ENCODE results near the gene LRRC66.

The LRRC66 gene

DNA sequence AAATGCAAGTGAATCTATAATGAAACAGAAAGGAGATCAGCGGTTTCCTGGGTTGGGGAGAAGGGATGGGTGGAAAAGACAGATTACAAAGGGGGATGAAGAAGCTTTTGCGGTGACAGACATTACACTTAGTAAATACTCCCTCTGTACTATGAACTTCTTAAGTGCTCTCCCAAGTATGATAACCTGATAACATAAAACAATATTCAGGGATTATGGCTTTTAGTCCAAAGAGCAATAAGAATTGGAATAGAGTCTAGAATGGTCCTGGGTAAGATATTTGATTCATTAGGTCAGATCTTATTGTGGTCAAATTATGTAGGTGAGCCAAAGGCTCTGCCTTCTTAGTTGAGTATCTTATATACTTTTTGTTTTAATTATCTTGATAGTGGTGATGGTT is 9.2 kb downstream of the LRRC66 start:
- Histone ChIP-seq H3K9me3 (ENCODE audit: control insufficient read depth, insufficient read depth, low read length) (no peaks in the 10 kb centered on the region), H3K9ac (ENCODE audit: low read depth, low read length) (no peak overlapping the region), H3K27me3 (ENCODE audit: control insufficient read depth, insufficient read depth, low read length) (no peaks in the 10 kb centered on the region), H3K27ac (ENCODE audit: low read depth, low read length) (no peak overlapping the region), H3K4me1 (ENCODE audit: control insufficient read depth, insufficient read depth, low read length) (peaks cover 6% of the 10 kb centered on the region; the same call in 1 of the 2 replicates), H3K4me3 (ENCODE audit: low read depth, low read length) (no peak overlapping the region), H3K36me3 (ENCODE audit: control insufficient read depth, insufficient read depth, low read length) (no peaks in the 10 kb centered on the region)

DNA sequence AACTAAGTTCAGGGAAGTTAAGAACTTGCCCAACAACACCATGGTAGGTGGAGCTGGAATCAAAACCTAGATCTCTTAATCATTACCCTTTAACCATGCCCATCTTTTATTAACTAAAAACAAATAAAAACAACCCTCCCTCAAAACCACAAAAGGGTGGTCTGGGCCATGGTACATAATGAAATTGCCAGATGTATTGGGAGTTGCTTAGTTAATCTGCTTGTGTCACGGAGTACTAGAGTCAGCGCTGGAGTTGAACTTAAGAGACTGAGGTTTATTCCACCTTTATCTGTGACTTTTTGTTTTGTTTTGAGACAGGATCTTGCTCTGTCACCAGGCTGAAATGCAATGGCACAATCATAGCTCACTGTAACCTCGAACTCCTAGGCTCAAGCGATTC is 13.3 kb downstream of the LRRC66 start:
- Histone ChIP-seq H3K27me3 (ENCODE audit: control insufficient read depth, insufficient read depth, low read length) (no peaks in the 10 kb centered on the region), H3K4me3 (ENCODE audit: low read depth, low read length) (no peak overlapping the region), H3K9me3 (ENCODE audit: control insufficient read depth, insufficient read depth, low read length) (no peaks in the 10 kb centered on the region), H3K36me3 (ENCODE audit: control insufficient read depth, insufficient read depth, low read length) (no peaks in the 10 kb centered on the region), H3K27ac (ENCODE audit: low read depth, low read length) (no peak overlapping the region), H3K9ac (ENCODE audit: low read depth, low read length) (no peak overlapping the region), H3K4me1 (ENCODE audit: control insufficient read depth, insufficient read depth, low read length) (no peaks in the 10 kb centered on the region)

DNA sequence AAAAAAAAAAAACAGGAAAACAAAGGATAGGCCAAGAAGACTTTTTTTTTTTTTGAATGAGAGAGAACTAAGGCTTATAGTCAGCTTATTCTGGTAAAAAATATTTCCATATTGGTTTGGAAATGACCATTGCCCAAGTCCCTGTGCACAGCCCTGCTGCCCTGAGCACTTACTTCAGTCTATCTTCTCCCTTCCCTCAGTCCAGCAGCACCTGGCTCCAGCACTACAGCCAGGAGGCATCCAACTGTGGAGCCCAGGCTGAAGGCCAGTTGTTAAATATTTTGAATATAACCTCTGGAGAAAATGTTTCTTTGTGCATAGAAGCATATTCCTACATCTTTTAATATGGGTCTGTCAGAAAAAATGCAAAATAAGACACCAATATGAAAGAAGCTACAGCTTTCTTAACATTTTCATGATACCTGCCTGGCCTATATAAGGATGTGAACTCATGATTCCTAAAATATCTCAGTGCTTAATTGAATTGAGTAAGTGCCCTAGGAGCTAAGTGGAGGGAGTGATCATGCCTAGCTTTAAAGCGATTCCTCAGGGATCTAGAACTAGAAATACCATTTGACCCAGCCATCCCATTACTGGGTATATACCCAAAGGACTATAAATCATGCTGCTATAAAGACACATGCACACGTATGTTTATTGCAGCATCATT is 14.4 kb downstream of the LRRC66 start:
- no peaks in the 10 kb centered on the region for H3K9me3 ChIP-seq (ENCODE audit: control insufficient read depth, insufficient read depth, low read length)
- no peaks in the 10 kb centered on the region for H3K4me1 ChIP-seq (ENCODE audit: control insufficient read depth, insufficient read depth, low read length)
- no peak overlapping the region for H3K9ac ChIP-seq (ENCODE audit: low read depth, low read length)
- H3K4me3 ChIP-seq (ENCODE audit: low read depth, low read length) = no peak overlapping the region
- no peaks in the 10 kb centered on the region for H3K36me3 ChIP-seq (ENCODE audit: control insufficient read depth, insufficient read depth, low read length)
- no peak overlapping the region for H3K27ac ChIP-seq (ENCODE audit: low read depth, low read length)
- H3K27me3 ChIP-seq (ENCODE audit: control insufficient read depth, insufficient read depth, low read length) = no peaks in the 10 kb centered on the region

DNA sequence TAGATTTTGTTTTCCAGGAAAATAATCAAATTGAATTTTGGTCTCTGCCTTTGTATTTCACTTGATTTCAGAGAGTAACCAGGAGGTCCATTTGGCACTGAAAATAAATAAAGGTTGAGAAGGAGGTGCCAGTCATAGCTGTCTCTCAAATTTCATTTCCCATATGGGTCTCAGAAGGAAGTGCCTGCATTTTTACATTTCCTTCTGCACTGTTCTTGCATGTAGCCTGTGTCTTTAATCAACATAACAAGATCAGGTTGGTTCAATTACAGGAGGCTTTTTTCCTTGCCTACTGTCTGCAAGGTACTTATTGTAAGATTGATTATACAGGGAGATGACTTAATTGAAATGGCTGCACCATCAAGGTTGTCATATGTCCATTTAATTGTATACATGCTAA is 15.7 kb downstream of the LRRC66 start:
- no peaks in the 10 kb centered on the region for H3K9me3 ChIP-seq (ENCODE audit: control insufficient read depth, insufficient read depth, low read length)
- no peak overlapping the region for H3K9ac ChIP-seq (ENCODE audit: low read depth, low read length)
- no peaks in the 10 kb centered on the region for H3K36me3 ChIP-seq (ENCODE audit: control insufficient read depth, insufficient read depth, low read length)
- no peak overlapping the region for H3K27ac ChIP-seq (ENCODE audit: low read depth, low read length)
- H3K27me3 ChIP-seq (ENCODE audit: control insufficient read depth, insufficient read depth, low read length) = no peaks in the 10 kb centered on the region
- no peak overlapping the region for H3K4me3 ChIP-seq (ENCODE audit: low read depth, low read length)
- H3K4me1 ChIP-seq (ENCODE audit: control insufficient read depth, insufficient read depth, low read length) = no peaks in the 10 kb centered on the region

DNA sequence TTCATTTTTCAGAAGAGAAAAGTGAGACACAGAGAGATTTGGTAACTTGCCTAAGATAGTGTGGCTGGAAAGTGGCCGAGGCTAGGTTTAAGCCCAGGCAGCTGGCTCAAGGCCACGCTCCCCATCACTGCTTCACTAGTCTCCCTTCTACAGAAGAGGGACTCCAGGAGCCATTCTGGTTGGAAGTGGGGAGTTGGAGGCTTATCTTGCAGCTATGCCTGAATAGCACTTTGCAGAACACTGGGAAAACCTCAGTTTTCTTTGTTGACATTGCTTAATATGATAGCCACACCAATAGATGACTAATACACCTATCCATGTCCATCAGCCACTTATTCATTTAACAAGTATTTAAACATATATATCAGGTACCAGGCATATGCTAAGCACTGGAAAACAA is 18.5 kb downstream of the LRRC66 start:
- no peaks in the 10 kb centered on the region for H3K36me3 ChIP-seq (ENCODE audit: control insufficient read depth, insufficient read depth, low read length)
- no peak overlapping the region for H3K27ac ChIP-seq (ENCODE audit: low read depth, low read length)
- H3K9me3 ChIP-seq (ENCODE audit: control insufficient read depth, insufficient read depth, low read length) = no peaks in the 10 kb centered on the region
- no peak overlapping the region for H3K9ac ChIP-seq (ENCODE audit: low read depth, low read length)
- H3K27me3 ChIP-seq (ENCODE audit: control insufficient read depth, insufficient read depth, low read length) = no peaks in the 10 kb centered on the region
- H3K4me1 ChIP-seq (ENCODE audit: control insufficient read depth, insufficient read depth, low read length) = peaks cover 6% of the 10 kb centered on the region
- H3K4me3 ChIP-seq (ENCODE audit: low read depth, low read length) = no peak overlapping the region

DNA sequence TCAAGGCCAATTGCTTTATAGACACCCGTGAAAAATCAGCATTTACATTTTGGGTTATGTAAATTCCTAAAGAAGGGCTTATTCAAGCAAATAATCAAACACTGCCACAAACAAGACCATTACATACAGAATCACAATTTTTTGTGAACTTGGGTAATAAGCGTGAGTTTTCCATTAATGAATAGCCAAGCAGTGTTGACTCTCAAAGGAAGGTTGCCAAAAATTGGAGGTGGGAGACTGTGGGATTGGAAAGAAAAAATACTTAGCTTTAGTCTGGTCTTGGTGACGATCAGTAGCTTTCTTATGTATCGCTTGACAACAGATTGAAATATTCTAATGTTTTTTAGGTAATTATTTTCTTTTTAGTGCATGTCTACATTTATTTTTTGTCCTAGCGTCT is 20.9 kb downstream of the LRRC66 start:
- Histone ChIP-seq H3K9ac (ENCODE audit: low read depth, low read length) (no peak overlapping the region), H3K27ac (ENCODE audit: low read depth, low read length) (no peak overlapping the region), H3K4me1 (ENCODE audit: control insufficient read depth, insufficient read depth, low read length) (peaks cover 6% of the 10 kb centered on the region), H3K27me3 (ENCODE audit: control insufficient read depth, insufficient read depth, low read length) (no peaks in the 10 kb centered on the region), H3K9me3 (ENCODE audit: control insufficient read depth, insufficient read depth, low read length) (no peaks in the 10 kb centered on the region), H3K4me3 (ENCODE audit: low read depth, low read length) (no peak overlapping the region), H3K36me3 (ENCODE audit: control insufficient read depth, insufficient read depth, low read length) (no peaks in the 10 kb centered on the region)

DNA sequence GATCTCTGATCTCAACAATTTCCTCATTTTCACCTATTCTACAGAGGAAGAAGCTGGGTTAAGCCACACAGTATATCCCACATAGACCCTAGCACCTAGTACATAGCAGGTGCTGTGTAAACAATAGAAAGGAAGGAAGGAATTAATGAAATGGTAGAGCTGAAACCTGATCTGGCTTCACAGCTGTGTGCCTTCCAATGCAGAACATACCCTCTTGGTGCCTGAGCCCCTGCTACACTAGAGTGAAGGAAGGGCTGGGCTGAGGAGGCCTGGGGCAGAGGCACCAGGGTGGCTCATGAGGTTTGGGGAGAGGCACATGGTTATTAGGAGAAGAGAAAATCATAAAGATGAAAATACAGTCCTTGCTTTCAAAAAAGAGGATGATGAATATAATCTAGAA is 21.3 kb downstream of the LRRC66 start:
- H3K9me3 ChIP-seq (ENCODE audit: control insufficient read depth, insufficient read depth, low read length) = no peaks in the 10 kb centered on the region
- H3K9ac ChIP-seq (ENCODE audit: low read depth, low read length) = no peak overlapping the region
- H3K4me1 ChIP-seq (ENCODE audit: control insufficient read depth, insufficient read depth, low read length) = peaks cover 6% of the 10 kb centered on the region
- H3K36me3 ChIP-seq (ENCODE audit: control insufficient read depth, insufficient read depth, low read length) = no peaks in the 10 kb centered on the region
- no peak overlapping the region for H3K27ac ChIP-seq (ENCODE audit: low read depth, low read length)
- no peaks in the 10 kb centered on the region for H3K27me3 ChIP-seq (ENCODE audit: control insufficient read depth, insufficient read depth, low read length)
- H3K4me3 ChIP-seq (ENCODE audit: low read depth, low read length) = no peak overlapping the region

DNA sequence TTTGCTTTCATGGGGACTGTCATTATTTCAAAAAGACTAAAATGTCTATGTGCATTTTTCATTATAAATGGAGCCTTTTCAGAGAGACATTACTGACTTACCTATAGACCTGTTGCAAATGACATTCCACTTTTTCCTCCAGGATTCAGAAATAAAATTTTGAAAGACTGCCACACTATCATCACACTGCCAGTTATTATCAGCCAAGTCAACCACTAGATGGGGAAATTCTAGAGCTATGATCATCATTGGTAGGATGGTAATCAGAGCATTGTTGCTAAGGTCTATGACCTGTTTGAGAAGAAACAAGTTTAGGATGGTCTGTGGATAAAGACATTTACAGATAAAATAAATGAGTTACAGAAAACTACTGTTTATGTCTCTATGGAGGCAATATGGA is 22.5 kb downstream of the LRRC66 start:
- Histone ChIP-seq H3K27ac (ENCODE audit: low read depth, low read length) (no peak overlapping the region), H3K36me3 (ENCODE audit: control insufficient read depth, insufficient read depth, low read length) (no peaks in the 10 kb centered on the region), H3K4me1 (ENCODE audit: control insufficient read depth, insufficient read depth, low read length) (peaks cover 6% of the 10 kb centered on the region), H3K4me3 (ENCODE audit: low read depth, low read length) (no peak overlapping the region), H3K9me3 (ENCODE audit: control insufficient read depth, insufficient read depth, low read length) (no peaks in the 10 kb centered on the region), H3K27me3 (ENCODE audit: control insufficient read depth, insufficient read depth, low read length) (no peaks in the 10 kb centered on the region), H3K9ac (ENCODE audit: low read depth, low read length) (no peak overlapping the region)

DNA sequence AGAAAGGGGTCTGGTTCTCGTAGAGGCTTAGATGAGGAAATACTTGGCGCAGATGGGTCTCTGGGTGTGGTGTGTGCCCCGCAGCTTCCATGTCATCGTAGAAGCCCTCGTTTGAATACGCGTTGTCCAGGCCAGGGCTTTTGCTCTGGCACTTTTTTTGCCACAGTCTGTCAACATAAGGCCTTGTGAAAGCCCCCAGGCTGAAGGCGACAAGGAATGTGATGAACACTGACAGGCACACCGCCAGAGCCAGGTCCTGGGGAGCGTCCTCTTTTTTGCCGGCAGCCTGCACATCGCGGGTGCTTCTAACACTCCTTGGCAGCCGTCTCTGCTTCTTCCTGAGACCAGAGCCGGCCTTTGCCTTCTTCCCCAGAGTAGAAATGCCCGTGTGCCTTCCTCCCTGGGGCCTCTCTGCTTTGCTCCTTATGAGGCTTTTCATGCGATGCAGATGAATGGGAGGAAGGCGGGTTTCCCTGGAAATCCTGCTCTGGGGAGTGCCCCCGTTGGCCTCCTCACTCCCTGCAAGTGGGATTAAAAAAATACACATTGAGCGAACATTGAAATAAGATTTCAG is 24.4 kb downstream of the LRRC66 start:
- Histone ChIP-seq H3K9ac (ENCODE audit: low read depth, low read length) (no peak overlapping the region), H3K27me3 (ENCODE audit: control insufficient read depth, insufficient read depth, low read length) (no peaks in the 10 kb centered on the region), H3K27ac (ENCODE audit: low read depth, low read length) (no peak overlapping the region), H3K9me3 (ENCODE audit: control insufficient read depth, insufficient read depth, low read length) (peaks cover 1% of the 10 kb centered on the region), H3K4me3 (ENCODE audit: low read depth, low read length) (no peak overlapping the region), H3K4me1 (ENCODE audit: control insufficient read depth, insufficient read depth, low read length) (peaks cover 6% of the 10 kb centered on the region), H3K36me3 (ENCODE audit: control insufficient read depth, insufficient read depth, low read length) (no peaks in the 10 kb centered on the region)

DNA sequence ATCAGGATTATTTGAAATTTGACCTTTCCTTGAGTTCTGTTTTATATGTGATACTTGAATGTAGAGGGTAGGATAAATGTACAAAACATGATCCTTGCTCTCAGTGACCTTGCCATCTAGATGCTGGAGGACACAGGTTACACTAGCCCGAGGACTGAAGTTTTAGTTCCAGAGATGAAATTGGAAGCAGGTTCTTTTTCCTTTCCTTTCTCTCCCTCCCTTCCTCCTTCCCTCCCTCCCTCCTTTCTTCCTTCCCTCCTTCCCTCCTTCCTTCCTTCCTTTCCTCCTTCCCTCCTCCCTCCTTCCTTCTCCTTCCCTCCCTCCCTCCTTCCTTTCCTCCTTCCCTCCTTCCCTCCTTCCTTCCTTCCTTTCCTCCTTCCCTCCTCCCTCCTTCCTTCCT is 54.3 kb downstream of the LRRC66 start:
- Histone ChIP-seq H3K9me3 (ENCODE audit: control insufficient read depth, insufficient read depth, low read length) (no peaks in the 10 kb centered on the region), H3K27me3 (ENCODE audit: control insufficient read depth, insufficient read depth, low read length) (no peaks in the 10 kb centered on the region), H3K9ac (ENCODE audit: low read depth, low read length) (no peak overlapping the region), H3K4me1 (ENCODE audit: control insufficient read depth, insufficient read depth, low read length) (no peaks in the 10 kb centered on the region), H3K36me3 (ENCODE audit: control insufficient read depth, insufficient read depth, low read length) (no peaks in the 10 kb centered on the region), H3K4me3 (ENCODE audit: low read depth, low read length) (no peak overlapping the region), H3K27ac (ENCODE audit: low read depth, low read length) (no peak overlapping the region)

DNA sequence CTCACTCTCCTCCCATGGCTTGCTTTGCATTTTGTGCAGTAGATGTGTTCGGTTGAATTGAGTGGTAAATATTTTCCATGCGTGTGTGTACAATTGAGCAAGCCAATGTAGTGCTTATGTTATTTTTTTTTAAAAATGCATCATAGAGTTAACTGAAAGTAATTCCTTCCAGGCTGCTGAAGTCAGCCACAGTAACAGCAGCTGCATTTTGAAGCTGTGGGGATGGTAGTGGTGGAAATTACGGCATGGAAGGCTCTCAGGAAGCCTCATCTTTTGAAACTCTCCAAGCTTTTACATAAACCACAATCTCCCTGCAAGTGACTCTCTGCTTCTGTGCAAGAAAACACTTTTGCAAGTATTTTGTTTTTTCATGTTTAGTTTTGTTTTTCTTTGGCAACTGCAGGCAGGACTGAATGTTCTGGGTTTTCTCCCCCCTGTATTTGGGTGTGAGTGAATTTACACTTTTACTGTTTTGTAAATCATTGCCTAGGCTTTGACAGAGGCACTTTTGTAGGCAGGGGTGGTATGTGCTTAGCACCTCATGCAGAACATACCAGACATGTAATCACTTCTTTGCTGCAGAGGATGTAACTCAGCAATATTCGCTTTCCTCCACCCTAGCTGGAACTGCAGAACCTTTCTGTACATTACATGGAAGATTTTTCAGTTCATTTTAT is 56.2 kb downstream of the LRRC66 start:
- Histone ChIP-seq H3K27ac (ENCODE audit: low read depth, low read length) (no peak overlapping the region), H3K4me3 (ENCODE audit: low read depth, low read length) (no peak overlapping the region), H3K9ac (ENCODE audit: low read depth, low read length) (no peak overlapping the region), H3K27me3 (ENCODE audit: control insufficient read depth, insufficient read depth, low read length) (no peaks in the 10 kb centered on the region), H3K36me3 (ENCODE audit: control insufficient read depth, insufficient read depth, low read length) (no peaks in the 10 kb centered on the region), H3K9me3 (ENCODE audit: control insufficient read depth, insufficient read depth, low read length) (no peaks in the 10 kb centered on the region), H3K4me1 (ENCODE audit: control insufficient read depth, insufficient read depth, low read length) (no peaks in the 10 kb centered on the region)

Measured in HUES48 (cell line).